HL-60 (cell line): Measurements from ENCODE around the gene CSRNP2.

ENCODE experiments used
- DNase-seq, 2 experiments: peaks; one replicate each; pipeline ENCODE4 v3.0.0-alpha.2; 2010 to 2020; ENCODE audit warnings: low read depth in 1 of 2, low spot score in 1 of 2
- H3K27ac ChIP-seq: fragments of 250-450 bp; sonication (Bioruptor Pico); replicated peaks from 2 replicates; pipeline ENCODE4 v1.5.1; 2020; ENCODE audit warnings: mild to moderate bottlenecking, moderate library complexity
- H3K27me3 ChIP-seq: fragments of 250-450 bp; sonication (Bioruptor Pico); 2 replicates; pipeline ENCODE4 v1.5.1; 2021; ENCODE audit warnings: mild to moderate bottlenecking, moderate library complexity; ENCODE audit not compliant: insufficient read depth, poor library complexity, severe bottlenecking
- H3K4me3 ChIP-seq: replicated peaks from 2 replicates; pipeline ENCODE4 v1.5.1; 2011; ENCODE audit warnings: mild to moderate bottlenecking, control low read depth, low read length; ENCODE audit not compliant: insufficient read depth
- CTCF ChIP-seq: IDR thresholded peaks from one replicate; pipeline ENCODE4 v1.5.1; 2011; ENCODE audit warnings: low read length, control low read depth, inconsistent platforms; ENCODE audit not compliant: insufficient read depth
- GABPA ChIP-seq: IDR thresholded peaks from 2 replicates; pipeline ENCODE4 v1.6.1; 2012; ENCODE audit warnings: low read depth
- POLR2AphosphoS5 ChIP-seq: IDR thresholded peaks from 2 replicates; pipeline ENCODE4 v1.6.1; 2012; ENCODE audit warnings: low read depth
- REST ChIP-seq: IDR thresholded peaks from 2 replicates; pipeline ENCODE4 v1.6.1; 2012; ENCODE audit warnings: low read depth; ENCODE audit not compliant: insufficient replicate concordance
- SPI1 ChIP-seq: IDR thresholded peaks from 2 replicates; pipeline ENCODE4 v1.6.1; 2012; ENCODE audit warnings: low read depth, mild to moderate bottlenecking, borderline replicate concordance

Gene CSRNP2

GRCh38 chr12:51076236-51076930 lies 7.0 kb downstream of the CSRNP2 start:
- DNase-seq, result peak in 1 of 2 experiments; percentile 26

GRCh38 chr12:51075390-51075789 lies 8.0 kb downstream of the CSRNP2 start:
- TF ChIP-seq CTCF (no peak), GABPA (no peak), REST (no peak), POLR2AphosphoS5 (no peak), SPI1 (no peak)
- no peak overlapping the region for H3K27ac ChIP-seq
- no peak for DNase-seq
- H3K27me3 ChIP-seq, result no peaks in the 10 kb centered on the region
- no peak overlapping the region for H3K4me3 ChIP-seq

More at GRCh38 chr12:51076236-51076930, 7.0 kb downstream of the CSRNP2 start:
- no peak for TF ChIP-seq POLR2AphosphoS5
- no peak for TF ChIP-seq GABPA
- no peak for TF ChIP-seq SPI1
- no peak for TF ChIP-seq REST
- no peak for TF ChIP-seq CTCF
- no peak overlapping the region for H3K27ac ChIP-seq
- no peak overlapping the region for H3K4me3 ChIP-seq
- H3K27me3 ChIP-seq, result no peaks in the 10 kb centered on the region

- H3K4me3 ChIP-seq, result no peak overlapping the region
- no peak overlapping the region for H3K27ac ChIP-seq
- H3K27me3 ChIP-seq, result no peaks in the 10 kb centered on the region
- no peak for DNase-seq
- TF ChIP-seq POLR2AphosphoS5 (no peak), GABPA (no peak), REST (no peak), CTCF (no peak), SPI1 (no peak)
These were observed 11.7 kb downstream of the CSRNP2 start for GRCh38 chr12:51071663-51072062.
